Skeletal muscle satellite cell (primary cell): ENCODE results near the gene AVPR2.

ENCODE experiments used
- H3K27me3 ChIP-seq: 2 replicates; pipeline ENCODE4 v1.7.0; 2013; ENCODE audit warnings: low read length; ENCODE audit not compliant: control insufficient read depth, insufficient read depth
- H3K36me3 ChIP-seq: 2 replicates; pipeline ENCODE4 v1.7.0; 2013; ENCODE audit warnings: mild to moderate bottlenecking, control low read depth, low read length; ENCODE audit not compliant: insufficient read depth
- H3K4me1 ChIP-seq: 2 replicates; pipeline ENCODE4 v1.7.0; 2013; ENCODE audit warnings: low read length; ENCODE audit not compliant: control insufficient read depth, insufficient read depth
- H3K4me2 ChIP-seq: 2 replicates; pipeline ENCODE4 v1.7.0; 2013; ENCODE audit warnings: mild to moderate bottlenecking, low read length
- H3K4me3 ChIP-seq: 2 replicates; pipeline ENCODE4 v1.7.0; 2013; ENCODE audit warnings: low read length
- H3K9ac ChIP-seq: 2 replicates; pipeline ENCODE4 v1.7.0; 2013; ENCODE audit warnings: mild to moderate bottlenecking, low read depth, low read length, moderate library complexity
- H3K9me3 ChIP-seq: replicated peaks from 2 replicates; pipeline ENCODE4 v1.7.0; 2013; ENCODE audit warnings: mild to moderate bottlenecking, control low read depth, low read length

AVPR2 gene

DNA sequence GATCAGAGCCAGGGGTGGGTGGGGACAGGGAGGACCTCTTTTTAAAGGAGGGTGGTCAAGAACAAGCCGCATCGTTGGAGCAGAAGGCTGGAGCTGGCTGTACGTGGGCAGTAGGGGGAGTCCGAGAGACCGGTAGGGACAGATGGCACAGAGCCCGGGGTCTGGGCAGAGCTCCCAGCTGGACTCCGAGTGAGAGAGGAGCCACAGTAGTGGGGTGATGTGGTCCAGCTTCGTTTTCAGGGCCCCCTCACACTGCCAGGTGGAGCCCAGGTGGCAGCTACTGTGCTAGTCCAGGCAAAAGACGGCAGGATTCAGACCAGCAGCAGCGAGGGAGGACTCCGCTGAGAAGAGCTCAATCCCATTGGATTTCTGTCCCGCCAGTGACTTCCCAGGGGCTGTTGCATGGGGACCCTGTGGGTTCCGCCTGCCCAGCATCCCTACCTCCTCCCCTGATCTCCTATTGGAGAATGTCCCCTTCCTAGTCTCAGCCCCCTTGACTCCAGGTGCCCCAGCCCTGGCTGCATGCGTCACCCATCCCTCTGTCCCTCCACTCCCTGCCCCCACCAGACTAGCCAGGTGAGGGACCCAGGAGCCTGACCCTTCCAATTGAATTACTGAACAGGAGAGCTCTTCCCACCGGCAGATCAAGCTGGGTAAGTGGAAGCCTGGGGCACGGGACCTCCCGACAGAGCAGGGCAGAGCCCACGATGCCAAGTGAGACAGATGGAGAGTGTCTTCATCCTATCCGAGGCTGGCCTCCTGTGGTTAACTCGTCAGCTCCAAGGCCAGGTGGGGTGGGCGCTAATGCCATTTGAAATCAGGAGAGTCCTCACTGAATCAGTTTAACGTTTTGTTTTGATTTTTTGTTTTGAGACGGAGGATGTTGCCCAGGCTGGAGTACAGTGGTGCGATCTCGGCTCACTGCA lies 18.7 kb downstream of the AVPR2 start:
- H3K4me1 ChIP-seq = peaks cover 40% of the 10 kb centered on the region
- H3K27me3 ChIP-seq = peaks cover 3% of the 10 kb centered on the region
- no peaks in the 10 kb centered on the region for H3K9me3 ChIP-seq
- H3K9ac ChIP-seq = no peak overlapping the region
- no peaks in the 10 kb centered on the region for H3K36me3 ChIP-seq
- no peak overlapping the region for H3K4me3 ChIP-seq
- peak overlapping the region; percentile 38 for H3K4me2 ChIP-seq

DNA sequence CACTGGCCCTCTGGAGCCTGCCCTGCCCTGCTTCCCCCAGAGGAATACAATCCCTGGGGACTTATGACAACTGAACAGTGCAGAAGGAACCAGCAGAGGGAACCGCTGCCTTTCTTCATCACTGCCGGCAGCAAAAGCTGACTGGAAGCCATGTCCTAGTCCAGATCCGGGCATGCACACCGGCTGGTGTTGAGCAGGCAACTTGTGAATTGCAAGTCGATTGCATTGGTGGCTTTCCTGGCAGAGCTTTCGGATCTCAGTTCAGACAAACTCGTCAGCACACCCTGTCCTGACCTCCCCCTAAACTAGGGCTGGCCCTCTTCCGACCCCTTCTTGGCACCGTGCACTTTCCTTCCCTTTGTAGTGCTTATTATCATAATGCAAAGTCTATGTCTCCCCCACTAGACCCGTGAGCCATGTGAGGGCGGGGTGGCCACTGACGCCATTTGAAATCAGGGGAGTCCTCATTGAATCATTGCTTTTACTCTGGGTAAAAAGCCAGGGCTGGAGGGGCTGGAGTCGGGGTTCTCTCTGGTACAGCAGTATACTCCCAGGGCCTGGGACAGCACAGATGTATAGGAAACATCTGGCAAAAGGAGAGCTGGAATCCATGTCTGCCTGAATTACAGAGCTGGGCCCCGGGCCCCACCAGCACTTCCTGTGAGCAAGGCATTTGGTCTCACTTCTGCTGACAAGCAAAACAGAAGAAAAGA lies 19.8 kb downstream of the AVPR2 start:
- Histone ChIP-seq H3K27me3 (peaks cover 1% of the 10 kb centered on the region), H3K36me3 (peaks cover 3% of the 10 kb centered on the region), H3K9ac (no peak overlapping the region), H3K4me1 (peaks cover 48% of the 10 kb centered on the region), H3K4me2 (no peak overlapping the region), H3K4me3 (no peak overlapping the region), H3K9me3 (no peaks in the 10 kb centered on the region)

DNA sequence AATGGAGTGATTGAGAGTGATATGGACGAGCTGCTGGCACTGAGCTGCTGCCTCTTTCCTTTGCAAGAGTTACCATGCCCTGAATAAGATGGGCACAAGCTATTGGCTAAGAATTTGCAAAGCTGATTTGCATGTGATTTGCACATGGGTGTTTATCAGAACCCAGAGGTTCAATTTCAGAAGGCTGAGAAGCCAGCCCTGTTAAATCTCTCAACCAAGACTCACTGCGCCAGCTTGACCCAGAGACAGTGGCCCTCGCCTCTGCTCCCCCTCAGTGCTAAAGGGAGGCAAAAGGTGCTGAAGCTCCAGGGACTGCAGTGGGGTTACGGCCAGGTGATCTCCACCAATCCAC lies 20.9 kb downstream of the AVPR2 start:
- Histone ChIP-seq H3K9me3 (no peaks in the 10 kb centered on the region), H3K9ac (no peak overlapping the region), H3K27me3 (no peaks in the 10 kb centered on the region), H3K4me2 (no peak overlapping the region), H3K36me3 (peaks cover 14% of the 10 kb centered on the region), H3K4me1 (peaks cover 49% of the 10 kb centered on the region), H3K4me3 (no peak overlapping the region)

DNA sequence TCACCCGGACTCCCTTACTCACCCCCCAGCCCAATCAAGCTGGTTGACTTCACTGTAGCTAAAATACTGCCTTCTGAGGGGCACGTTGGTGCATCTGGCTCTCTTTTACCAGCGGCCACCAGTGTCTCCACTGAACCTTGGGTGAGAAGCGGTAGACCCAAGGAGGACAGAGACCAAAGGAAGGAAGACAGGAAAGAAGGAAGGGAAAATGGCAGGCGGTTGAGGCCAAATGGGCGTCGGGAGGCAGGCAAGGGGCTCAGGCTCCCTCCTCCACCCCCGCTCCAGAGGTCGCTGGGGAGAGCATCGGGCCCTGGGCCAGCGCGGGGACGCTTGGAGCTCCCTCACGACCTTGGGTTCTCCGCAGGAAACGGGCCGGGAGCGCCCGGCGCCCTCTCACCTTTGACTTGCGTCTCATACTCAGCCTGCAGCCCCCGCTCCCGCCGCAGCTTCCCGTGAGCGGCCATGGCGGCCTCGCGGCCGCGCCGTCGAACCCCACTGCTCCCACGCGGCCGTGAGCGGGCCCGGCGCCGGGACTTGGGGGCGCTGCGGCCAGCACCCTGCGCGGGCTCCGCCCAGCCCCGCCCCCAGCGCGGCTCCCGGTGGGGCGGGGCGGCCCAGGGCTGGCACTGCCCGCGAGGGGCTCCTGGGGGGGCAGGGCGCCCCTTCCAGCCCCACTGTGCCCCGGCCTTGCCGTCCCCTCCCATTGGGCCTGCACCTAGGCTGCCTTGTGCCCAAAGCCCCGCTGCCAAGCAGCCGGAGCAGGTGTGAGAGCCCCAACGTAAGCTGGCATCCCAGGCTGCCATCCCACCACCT lies 21.5 kb downstream of the AVPR2 start, which contains the start of gene ARHGAP4:
ARHGAP4 (minus strand) TSS at position 526 of the 813 bp plus-strand sequence; CDS start at position 464, 62 bp downstream.
- peak within 1 kb of the TSS; percentile 85 for H3K9ac ChIP-seq
- H3K27me3 ChIP-seq = no peaks in the 10 kb centered on the region
- peaks cover 48% of the 10 kb centered on the region for H3K4me1 ChIP-seq
- H3K36me3 ChIP-seq = peaks cover 18% of the 10 kb centered on the region
- H3K4me2 ChIP-seq = peak within 1 kb of the TSS; percentile 83
- no peaks in the 10 kb centered on the region for H3K9me3 ChIP-seq
- peak within 1 kb of the TSS; percentile 74 for H3K4me3 ChIP-seq

DNA sequence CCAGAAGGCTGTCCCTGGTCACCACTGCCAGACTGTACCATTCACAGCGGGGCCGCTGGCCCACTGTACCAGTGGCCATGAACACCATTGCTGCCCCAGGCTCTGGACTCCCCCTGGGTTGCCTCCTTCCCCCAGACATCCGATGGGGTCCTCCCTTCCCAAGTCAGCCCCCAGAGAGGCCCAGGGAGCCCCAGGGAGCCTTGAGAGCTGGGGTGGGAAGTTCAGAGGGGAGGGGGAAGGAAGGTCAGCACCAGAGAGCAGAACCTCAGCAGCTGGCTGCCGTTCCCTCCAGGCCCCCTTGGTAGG lies 22.0 kb downstream of the AVPR2 start:
- peaks cover 43% of the 10 kb centered on the region for H3K4me1 ChIP-seq
- no peaks in the 10 kb centered on the region for H3K27me3 ChIP-seq
- peak overlapping the region; percentile 83 for H3K4me2 ChIP-seq
- H3K9ac ChIP-seq = peak overlapping the region; percentile 85
- no peaks in the 10 kb centered on the region for H3K9me3 ChIP-seq
- peaks cover 24% of the 10 kb centered on the region for H3K36me3 ChIP-seq
- peak overlapping the region; percentile 74 for H3K4me3 ChIP-seq

DNA sequence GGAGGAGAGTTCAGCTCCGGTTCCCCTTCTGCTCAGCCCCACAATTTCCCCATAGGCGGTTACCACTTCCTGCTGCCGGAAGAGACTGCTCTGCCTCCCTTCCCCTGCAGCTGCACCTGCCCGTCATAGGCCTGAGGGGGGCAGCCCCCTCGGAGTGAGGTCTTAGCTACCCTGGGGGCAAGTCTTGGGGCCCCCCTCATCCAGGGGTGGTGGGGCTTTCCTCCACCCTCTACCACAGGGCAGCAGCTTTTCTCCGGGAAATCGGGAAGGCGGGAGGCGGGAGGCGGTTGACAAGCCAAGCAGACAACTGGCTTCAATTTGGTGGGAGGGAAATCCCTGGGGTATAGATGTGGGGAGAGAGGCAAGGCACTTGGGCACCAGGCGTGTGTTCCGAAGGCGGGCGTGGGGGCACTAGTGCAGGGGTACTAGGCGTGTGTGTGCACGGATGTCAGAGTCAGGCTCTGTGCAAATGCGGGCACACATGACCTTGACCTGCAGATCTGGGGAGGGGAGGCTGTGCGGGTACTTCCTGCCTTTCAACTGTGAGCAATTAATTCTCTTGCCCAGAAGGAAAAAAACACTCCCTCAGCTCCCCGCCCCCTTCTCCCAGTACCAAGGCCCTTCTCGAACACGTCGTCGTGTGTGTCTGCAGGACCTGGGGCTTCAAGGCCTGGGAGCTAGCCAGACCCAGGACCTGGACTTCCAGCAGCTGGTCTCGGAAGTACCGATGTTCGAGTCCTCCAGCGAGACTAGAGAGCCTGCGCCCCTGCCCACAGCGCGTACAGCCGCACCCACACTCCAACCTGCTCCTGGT lies 22.6 kb downstream of the AVPR2 start:
- Histone ChIP-seq H3K9me3 (no peaks in the 10 kb centered on the region), H3K4me2 (peak overlapping the region; percentile 83), H3K4me1 (peaks cover 37% of the 10 kb centered on the region), H3K9ac (peak overlapping the region; percentile 85), H3K4me3 (peak overlapping the region; percentile 74), H3K36me3 (peaks cover 29% of the 10 kb centered on the region), H3K27me3 (no peaks in the 10 kb centered on the region)

DNA sequence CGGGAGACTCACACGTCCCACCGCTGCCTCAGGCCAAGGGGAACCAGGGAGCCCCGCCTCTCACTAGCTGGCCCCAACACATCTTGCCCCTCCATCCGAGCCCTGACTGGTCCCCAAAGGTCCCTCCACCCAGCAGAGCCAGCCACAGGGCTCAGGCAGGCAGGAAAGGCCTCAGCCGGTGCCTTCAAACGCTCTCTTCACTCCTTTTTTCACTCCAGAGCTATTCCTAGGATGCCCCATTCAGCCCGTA lies 23.1 kb downstream of the AVPR2 start:
- peak overlapping the region; percentile 85 for H3K9ac ChIP-seq
- no peaks in the 10 kb centered on the region for H3K9me3 ChIP-seq
- H3K4me1 ChIP-seq = peaks cover 35% of the 10 kb centered on the region
- H3K36me3 ChIP-seq = peaks cover 34% of the 10 kb centered on the region
- peak overlapping the region; percentile 83 for H3K4me2 ChIP-seq
- peak overlapping the region; percentile 74 for H3K4me3 ChIP-seq
- no peaks in the 10 kb centered on the region for H3K27me3 ChIP-seq

DNA sequence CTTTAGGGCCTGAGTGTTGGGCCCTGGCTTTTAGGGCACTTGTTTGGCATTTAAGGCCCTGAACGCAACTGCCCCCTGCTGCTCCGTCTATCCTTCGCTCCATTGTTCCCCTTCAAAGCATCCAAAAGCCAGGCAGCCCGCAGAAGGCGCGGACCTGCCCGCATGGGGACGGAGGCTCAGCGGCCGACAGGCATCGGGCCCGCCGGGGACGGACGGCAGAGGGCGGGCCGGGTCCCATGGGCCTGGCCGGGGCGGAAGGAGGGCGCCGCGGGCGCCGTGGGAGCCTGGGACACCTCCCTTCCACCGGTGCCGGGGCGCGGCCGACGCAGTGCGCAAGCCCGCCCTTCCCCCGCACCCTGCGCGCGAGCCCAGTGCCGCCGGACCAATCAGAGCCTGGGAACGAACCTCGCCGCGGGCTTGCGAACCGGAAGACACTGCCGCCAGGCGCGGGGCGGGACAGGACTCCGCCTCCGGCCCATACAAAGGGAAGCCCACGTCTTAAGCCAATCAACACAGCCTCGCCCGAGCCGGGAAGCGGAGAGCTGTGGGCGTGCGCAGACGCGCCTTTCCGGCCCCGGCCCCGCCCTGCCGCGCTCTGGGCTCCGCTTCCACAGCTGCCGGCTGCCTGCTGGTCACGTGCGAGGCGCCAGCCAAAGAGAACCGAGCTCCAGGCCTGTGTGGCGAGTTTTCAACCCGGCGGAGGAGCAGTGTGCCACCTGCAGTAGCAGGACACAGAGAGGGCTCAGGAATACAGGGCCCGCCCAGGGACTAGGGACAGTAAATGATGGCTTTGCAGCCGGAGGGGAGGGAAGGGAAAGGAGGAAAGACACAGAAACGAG lies 23.7 kb downstream of the AVPR2 start:
- Histone ChIP-seq H3K4me3 (peak overlapping the region; percentile 74), H3K27me3 (no peaks in the 10 kb centered on the region), H3K4me1 (peaks cover 33% of the 10 kb centered on the region), H3K4me2 (peak overlapping the region; percentile 83), H3K36me3 (peaks cover 34% of the 10 kb centered on the region), H3K9me3 (no peaks in the 10 kb centered on the region), H3K9ac (peak overlapping the region; percentile 85)

DNA sequence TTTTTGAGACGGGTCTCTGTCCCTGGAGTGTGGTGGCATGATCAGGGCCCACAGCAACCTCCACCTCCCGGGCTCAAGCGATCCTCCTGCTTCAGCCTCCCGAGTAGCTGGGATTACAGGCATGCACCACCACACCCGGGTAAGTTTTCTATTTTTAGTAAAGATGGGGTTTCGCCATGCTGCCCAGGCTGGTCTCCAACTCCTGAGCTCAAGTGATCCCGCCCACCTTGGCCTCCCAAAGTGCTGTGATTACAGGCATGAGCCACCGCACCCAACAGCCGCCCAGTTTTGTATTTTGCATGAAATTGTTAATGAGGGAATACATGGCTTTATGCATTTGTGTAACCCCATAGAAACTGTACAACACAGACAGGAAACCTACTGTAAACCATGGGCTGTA lies 24.4 kb downstream of the AVPR2 start:
- Histone ChIP-seq H3K9me3 (no peaks in the 10 kb centered on the region), H3K9ac (no peak overlapping the region), H3K27me3 (no peaks in the 10 kb centered on the region), H3K4me1 (peaks cover 35% of the 10 kb centered on the region), H3K4me2 (peak overlapping the region; percentile 83), H3K4me3 (no peak overlapping the region), H3K36me3 (peaks cover 34% of the 10 kb centered on the region)

DNA sequence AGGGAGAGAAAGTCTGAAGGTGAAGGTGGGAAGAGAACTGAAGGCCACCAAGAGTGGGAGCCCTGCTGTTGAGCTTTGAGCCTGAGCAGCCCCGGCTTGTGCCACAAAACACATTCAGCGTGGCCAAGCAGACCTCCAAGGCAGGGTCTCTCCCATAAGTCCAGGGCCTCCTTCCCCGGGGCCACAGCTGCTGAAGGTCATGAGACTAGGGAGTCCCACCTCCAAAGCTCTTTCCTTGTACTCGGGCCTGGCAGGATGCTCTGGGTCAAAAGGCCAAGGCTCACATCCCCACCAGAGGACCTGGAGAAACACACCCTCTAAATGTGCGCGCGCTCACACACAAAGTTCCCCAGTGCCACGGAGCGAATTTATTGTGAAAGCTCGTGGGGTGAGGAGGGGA lies 25.1 kb downstream of the AVPR2 start:
- H3K27me3 ChIP-seq = no peaks in the 10 kb centered on the region
- peaks cover 37% of the 10 kb centered on the region for H3K4me1 ChIP-seq
- H3K36me3 ChIP-seq = peaks cover 34% of the 10 kb centered on the region
- no peak overlapping the region for H3K9ac ChIP-seq
- no peak overlapping the region for H3K4me3 ChIP-seq
- H3K9me3 ChIP-seq = no peaks in the 10 kb centered on the region
- H3K4me2 ChIP-seq = no peak overlapping the region
